GM19372 (cell line): Measurements from ENCODE around the gene FYB2.

Experiments used
- ATAC-seq: cut with Tn5 transposase; IDR thresholded peaks from one replicate; pipeline ENCODE4 v1.9.1; 2021; ENCODE audit warnings: mild to moderate bottlenecking, low read depth, moderate library complexity; ENCODE audit not compliant: unreplicated experiment

The FYB2 gene

GRCh38 chr1:56819387-56819899 lies at the start of gene FYB2:
Gene FYB2 (minus strand): TSS chr1:56819404. CDS start chr1:56819290, 114 bp downstream.
- no peak for ATAC-seq

- ATAC-seq, result no peak
Measured at GRCh38 chr1:56868761-56869160, 49.6 kb upstream of the FYB2 start.

- ATAC-seq, result no peak
Measured at GRCh38 chr1:56867491-56867890, 48.3 kb upstream of the FYB2 start.

GRCh38 chr1:56866656-56867055 lies 47.5 kb upstream of the FYB2 start:
- ATAC-seq, result no peak

GRCh38 chr1:56864430-56864829 lies 45.2 kb upstream of the FYB2 start:
- no peak for ATAC-seq

GRCh38 chr1:56863265-56863992 lies 44.2 kb upstream of the FYB2 start:
- ATAC-seq, result no peak

GRCh38 chr1:56859287-56859686 lies 40.1 kb upstream of the FYB2 start:
- no peak for ATAC-seq

GRCh38 chr1:56856186-56856585 lies 37.0 kb upstream of the FYB2 start:
- ATAC-seq, result no peak

- ATAC-seq, result no peak
Measured at GRCh38 chr1:56855190-56855589, 36.0 kb upstream of the FYB2 start.

- no peak for ATAC-seq
Measured at GRCh38 chr1:56854521-56855099, 35.4 kb upstream of the FYB2 start, which contains the start of gene C8A. Gene C8A (plus strand): TSS chr1:56854797. CDS start chr1:56854902, 105 bp downstream.

- ATAC-seq, result no peak
Measured at GRCh38 chr1:56852476-56852875, 33.3 kb upstream of the FYB2 start.

- ATAC-seq, result no peak
Measured at GRCh38 chr1:56850922-56851321, 31.7 kb upstream of the FYB2 start.

GRCh38 chr1:56850411-56850810 lies 31.2 kb upstream of the FYB2 start:
- no peak for ATAC-seq

- ATAC-seq, result no peak
Measured at GRCh38 chr1:56849750-56850149, 30.5 kb upstream of the FYB2 start.

GRCh38 chr1:56845343-56845742 lies 26.1 kb upstream of the FYB2 start:
- no peak for ATAC-seq

GRCh38 chr1:56844545-56845136 lies 25.4 kb upstream of the FYB2 start:
- no peak for ATAC-seq

- ATAC-seq, result no peak
Measured at GRCh38 chr1:56843544-56843943, 24.3 kb upstream of the FYB2 start.

GRCh38 chr1:56838759-56839158 lies 19.6 kb upstream of the FYB2 start:
- no peak for ATAC-seq

- ATAC-seq, result no peak
Measured at GRCh38 chr1:56837244-56837939, 18.2 kb upstream of the FYB2 start.

- ATAC-seq, result no peak
Measured at GRCh38 chr1:56836359-56836758, 17.2 kb upstream of the FYB2 start.

GRCh38 chr1:56835657-56836056 lies 16.5 kb upstream of the FYB2 start:
- ATAC-seq, result no peak
